Kidney epithelial cell (primary cell): ENCODE measurements around the gene CORO7. TPM values are rescaled to one million over a fixed set of nuclear protein-coding genes. Genes with fewer than 3 reads are reported as not detected.

Source experiments
- DNase-seq: peaks from one replicate; pipeline ENCODE4 v3.0.0-alpha.2; 2010; ENCODE audit warnings: low read depth
- H3K27me3 ChIP-seq: 2 replicates; pipeline ENCODE4 v1.6.0; 2011; ENCODE audit warnings: low read length; ENCODE audit not compliant: control insufficient read depth, insufficient read depth
- H3K36me3 ChIP-seq: 2 replicates; pipeline ENCODE4 v1.5.1; 2011; ENCODE audit warnings: low read length; ENCODE audit not compliant: control insufficient read depth, insufficient read depth
- H3K4me3 ChIP-seq: 2 replicates; pipeline ENCODE4 v1.5.1; 2011; ENCODE audit warnings: low read depth, mild to moderate bottlenecking, control low read depth, low read length
- total RNA-seq: library from RNA; depleted of rRNA; stranded (reverse); fragments of >200 nt; gene quantifications from 2 replicates; pipeline ENCODE4 v1.2.3, GENCODE V29; 2015
- TF ChIP-seq, protein P1 (sequence below): IDR thresholded peaks from 2 replicates; pipeline ENCODE4 v1.5.1; 2011; ENCODE audit warnings: mild to moderate bottlenecking, moderate library complexity, low read length, control low read depth, inconsistent platforms; ENCODE audit not compliant: insufficient read depth, poor library complexity, severe bottlenecking

The CORO7 gene
- total RNA-seq, 1 donor from 2014 or later: 57.3 TPM

DNA sequence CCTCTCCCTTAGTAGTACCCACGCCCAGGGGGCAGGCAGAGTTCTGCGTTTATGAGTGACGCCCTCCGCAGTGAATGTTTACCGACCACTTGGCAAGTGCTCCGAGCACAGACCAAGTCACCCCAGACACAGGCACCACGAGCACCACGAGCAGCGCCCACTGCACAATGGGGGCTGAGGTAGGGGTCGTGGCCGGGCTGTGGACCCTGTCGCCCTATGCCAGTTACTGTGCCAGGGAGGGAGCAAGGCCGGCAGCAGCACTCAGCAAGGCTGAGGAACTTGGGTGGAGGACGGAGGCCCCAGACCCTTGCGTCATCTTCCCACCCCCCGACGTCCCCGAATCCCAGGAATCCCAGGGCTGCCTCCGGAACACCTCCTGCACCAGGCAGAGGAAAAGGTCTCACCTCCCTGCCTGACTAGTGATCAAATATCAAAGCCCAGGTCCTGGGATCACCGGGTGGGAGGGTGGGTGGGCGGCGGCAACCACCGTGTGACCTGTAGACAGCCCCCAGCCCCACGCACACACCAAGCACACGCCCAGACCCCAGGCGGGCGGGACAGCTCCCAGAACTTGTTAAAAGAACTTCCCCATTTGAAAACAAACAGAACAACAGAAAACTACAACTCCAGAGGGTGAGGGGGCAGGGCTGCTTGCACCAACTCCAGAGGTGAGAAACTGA, 39.4 kb downstream of the CORO7 start:
- DNase-seq: no peak
- Histone ChIP-seq H3K4me3 (no peak overlapping the region), H3K27me3 (no peaks in the 10 kb centered on the region), H3K36me3 (no peaks in the 10 kb centered on the region)
- TF ChIP-seq, protein P1, sequence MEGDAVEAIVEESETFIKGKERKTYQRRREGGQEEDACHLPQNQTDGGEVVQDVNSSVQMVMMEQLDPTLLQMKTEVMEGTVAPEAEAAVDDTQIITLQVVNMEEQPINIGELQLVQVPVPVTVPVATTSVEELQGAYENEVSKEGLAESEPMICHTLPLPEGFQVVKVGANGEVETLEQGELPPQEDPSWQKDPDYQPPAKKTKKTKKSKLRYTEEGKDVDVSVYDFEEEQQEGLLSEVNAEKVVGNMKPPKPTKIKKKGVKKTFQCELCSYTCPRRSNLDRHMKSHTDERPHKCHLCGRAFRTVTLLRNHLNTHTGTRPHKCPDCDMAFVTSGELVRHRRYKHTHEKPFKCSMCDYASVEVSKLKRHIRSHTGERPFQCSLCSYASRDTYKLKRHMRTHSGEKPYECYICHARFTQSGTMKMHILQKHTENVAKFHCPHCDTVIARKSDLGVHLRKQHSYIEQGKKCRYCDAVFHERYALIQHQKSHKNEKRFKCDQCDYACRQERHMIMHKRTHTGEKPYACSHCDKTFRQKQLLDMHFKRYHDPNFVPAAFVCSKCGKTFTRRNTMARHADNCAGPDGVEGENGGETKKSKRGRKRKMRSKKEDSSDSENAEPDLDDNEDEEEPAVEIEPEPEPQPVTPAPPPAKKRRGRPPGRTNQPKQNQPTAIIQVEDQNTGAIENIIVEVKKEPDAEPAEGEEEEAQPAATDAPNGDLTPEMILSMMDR: no peak

DNA sequence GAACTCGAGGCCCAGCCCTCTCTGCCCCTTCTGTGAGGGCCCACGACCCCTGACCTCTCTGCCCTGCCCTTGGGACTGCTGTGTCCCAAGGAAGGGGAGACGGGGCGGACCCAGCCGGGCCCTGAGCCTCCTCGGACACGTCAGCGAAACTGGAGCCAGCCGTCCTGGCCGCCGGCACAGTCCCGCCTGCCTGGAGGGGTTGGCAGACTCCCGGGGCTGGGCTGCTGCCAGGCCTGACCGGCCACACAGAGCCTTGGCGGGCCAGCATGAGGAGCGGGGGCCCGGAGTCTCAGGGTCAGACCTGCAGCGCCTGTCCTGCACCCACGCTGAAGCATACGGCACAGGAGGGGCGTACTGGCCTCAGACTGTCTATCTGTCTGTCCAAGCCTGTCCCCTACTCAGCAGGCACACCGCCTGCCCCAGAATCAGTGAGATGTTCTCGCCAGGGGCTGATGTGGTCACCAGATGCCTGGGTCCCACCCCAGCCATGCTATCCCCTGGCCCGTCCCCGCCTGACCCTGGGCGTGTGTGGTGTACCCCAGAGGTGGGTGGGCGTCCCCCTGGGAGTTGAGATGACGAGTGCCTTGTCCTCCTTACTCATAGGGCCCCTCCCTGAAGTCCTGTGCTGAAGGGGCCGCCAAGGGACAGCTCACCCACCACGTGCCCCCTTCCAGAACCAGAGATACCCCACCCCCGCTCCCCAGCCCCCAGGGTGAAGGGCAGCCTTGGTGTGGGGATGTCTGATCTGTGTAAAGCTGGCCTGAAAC, 40.1 kb downstream of the CORO7 start:
- H3K36me3 ChIP-seq: no peaks in the 10 kb centered on the region
- TF ChIP-seq, protein P1: no peak
- H3K27me3 ChIP-seq: no peaks in the 10 kb centered on the region
- no peak overlapping the region for H3K4me3 ChIP-seq
- no peak for DNase-seq

DNA sequence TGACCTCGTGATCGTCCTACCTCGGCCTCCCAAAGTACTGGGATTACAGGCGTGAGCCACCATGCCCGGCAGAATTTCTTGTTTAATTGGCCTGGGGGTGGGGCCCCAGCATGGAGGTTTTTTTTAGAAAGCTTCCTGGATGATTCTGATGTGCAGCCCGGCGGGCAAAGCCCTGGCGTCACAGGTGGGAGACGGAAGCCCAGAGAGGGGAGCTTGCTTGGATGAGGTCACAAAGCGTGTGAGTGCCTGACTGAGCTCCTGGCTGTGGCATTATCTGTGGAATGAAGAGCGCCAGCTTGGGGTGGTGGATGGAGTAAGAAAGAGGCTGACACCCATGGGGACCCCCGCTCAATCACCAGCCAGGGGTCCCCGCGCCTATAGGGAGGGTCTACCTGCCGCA, 40.7 kb downstream of the CORO7 start:
- Histone ChIP-seq H3K36me3 (no peaks in the 10 kb centered on the region), H3K27me3 (no peaks in the 10 kb centered on the region), H3K4me3 (no peak overlapping the region)
- DNase-seq: no peak
- TF ChIP-seq, protein P1: no peak

DNA sequence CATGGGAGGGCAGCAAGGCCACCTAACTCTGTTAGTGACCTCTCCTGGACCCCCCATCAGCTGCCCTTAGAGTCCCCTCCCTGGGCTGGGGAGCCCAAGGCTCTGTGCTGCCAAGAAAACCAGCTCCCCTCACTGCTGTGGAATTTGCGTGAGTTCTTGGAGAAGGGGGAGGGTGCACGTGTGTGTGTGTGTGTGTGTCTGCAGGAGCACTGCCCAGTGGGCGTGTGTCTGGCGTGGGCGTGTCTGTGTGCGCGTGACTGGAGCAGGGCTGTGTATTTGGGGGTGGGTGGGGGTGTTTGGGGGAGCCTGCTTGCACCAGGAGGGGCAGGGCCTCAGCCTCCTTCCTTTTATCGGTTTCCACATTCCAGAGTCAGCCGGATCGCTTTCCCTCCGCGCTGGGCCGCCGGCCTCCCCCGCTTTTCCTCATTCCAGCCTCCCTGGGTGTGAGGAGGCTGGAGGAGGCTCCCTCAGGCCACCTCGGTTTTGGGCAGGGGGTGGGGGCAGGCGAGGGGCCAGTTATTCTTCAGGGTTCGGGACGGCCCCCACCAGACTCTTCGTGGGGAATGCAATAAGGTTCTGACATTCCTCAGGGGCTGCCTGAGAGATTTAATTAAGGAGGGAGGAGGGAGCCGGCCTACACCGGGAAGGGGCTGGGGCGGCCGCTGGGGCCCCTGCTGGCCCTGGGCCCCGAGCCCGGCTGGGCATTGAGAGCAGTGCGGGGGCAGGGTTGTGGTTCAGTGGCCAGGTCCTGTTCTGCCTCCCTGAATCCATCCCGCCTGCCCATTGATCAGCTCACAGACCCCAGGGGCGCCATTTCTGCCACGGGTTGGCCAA, 42.3 kb downstream of the CORO7 start:
- H3K4me3 ChIP-seq: peak overlapping the region; percentile 66
- TF ChIP-seq, protein P1: no peak
- no peaks in the 10 kb centered on the region for H3K36me3 ChIP-seq
- H3K27me3 ChIP-seq: no peaks in the 10 kb centered on the region
- no peak for DNase-seq

DNA sequence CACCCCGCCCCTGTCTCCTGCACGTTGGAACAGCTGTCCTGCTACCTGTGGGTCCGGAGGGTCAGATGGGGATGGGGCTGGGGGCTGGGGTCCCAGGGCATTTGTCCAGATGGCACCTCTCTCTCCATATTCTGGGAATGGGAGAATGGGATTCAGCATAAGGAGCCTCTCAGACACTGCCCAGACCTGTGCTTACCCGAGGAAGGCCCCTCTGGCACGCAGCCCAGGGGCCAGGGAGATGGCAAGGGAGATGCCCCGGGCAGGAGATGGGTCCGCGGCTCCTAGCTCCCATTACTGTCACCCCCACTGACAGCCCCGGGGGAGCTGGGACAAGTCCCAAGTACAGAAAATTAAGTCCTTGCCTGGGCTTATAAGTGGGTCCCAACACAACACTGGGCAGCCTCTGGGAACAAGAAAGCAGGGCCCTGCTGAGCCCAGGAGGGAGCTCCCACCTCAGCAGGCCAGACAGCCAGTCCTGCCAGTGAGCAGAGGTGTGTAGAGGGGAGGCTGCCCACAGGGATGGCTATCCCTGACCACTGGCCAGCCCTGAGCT, 43.0 kb downstream of the CORO7 start:
- no peak for DNase-seq
- H3K4me3 ChIP-seq: peak overlapping the region; percentile 66
- no peaks in the 10 kb centered on the region for H3K36me3 ChIP-seq
- TF ChIP-seq, protein P1: no peak
- H3K27me3 ChIP-seq: no peaks in the 10 kb centered on the region
